Mesendoderm (in vitro differentiated cells): ENCODE results near the gene CALN1.
A peak's percentile ranks its signal among the peaks of the same experiment; 100 is the strongest.

ENCODE experiments used
- DNase-seq: peaks from one replicate; pipeline ENCODE4 v3.0.0; 2013
- H2AK5ac ChIP-seq: 2 replicates; pipeline ENCODE4 v1.6.1; 2013; ENCODE audit warnings: low read length, inconsistent platforms
- H2BK120ac ChIP-seq: 2 replicates; pipeline ENCODE4 v1.6.1; 2013; ENCODE audit warnings: low read depth, mild to moderate bottlenecking, low read length, moderate library complexity, mixed read lengths
- H2BK15ac ChIP-seq: replicated peaks from 2 replicates; pipeline ENCODE4 v1.6.1; 2013; ENCODE audit warnings: low read depth, mild to moderate bottlenecking, moderate library complexity
- H2BK5ac ChIP-seq: 2 replicates; pipeline ENCODE4 v1.6.1; 2013; ENCODE audit warnings: low read length, inconsistent platforms
- H3K18ac ChIP-seq: 2 replicates; pipeline ENCODE4 v1.6.1; 2013; ENCODE audit warnings: mild to moderate bottlenecking, low read length, mixed read lengths
- H3K23ac ChIP-seq: one replicate; pipeline ENCODE4 v1.6.1; 2013; ENCODE audit warnings: low read length
- H3K27ac ChIP-seq: 2 replicates; pipeline ENCODE4 v1.5.1; 2013; ENCODE audit warnings: low read depth, mild to moderate bottlenecking, inconsistent platforms, low read length, moderate library complexity
- H3K27me3 ChIP-seq: 2 replicates; pipeline ENCODE4 v1.6.1; 2013; ENCODE audit warnings: low read length, control low read depth, mild to moderate bottlenecking, inconsistent platforms; ENCODE audit not compliant: insufficient read depth, poor library complexity
- H3K36me3 ChIP-seq: 2 replicates; pipeline ENCODE4 v1.6.1; 2013; ENCODE audit warnings: low read length, inconsistent platforms; ENCODE audit not compliant: control insufficient read depth, insufficient read depth
- H3K4ac ChIP-seq: one replicate; pipeline ENCODE4 v1.6.1; 2013; ENCODE audit warnings: low read depth, mild to moderate bottlenecking, low read length, moderate library complexity
- H3K4me1 ChIP-seq: 2 replicates; pipeline ENCODE4 v1.6.1; 2013; ENCODE audit warnings: low read depth, low read length, inconsistent platforms; ENCODE audit not compliant: control insufficient read depth
- H3K4me2 ChIP-seq: 2 replicates; pipeline ENCODE4 v1.6.1; 2013; ENCODE audit warnings: low read length
- H3K4me3 ChIP-seq: 2 replicates; pipeline ENCODE4 v1.5.1; 2013; ENCODE audit warnings: mild to moderate bottlenecking, low read length
- H3K56ac ChIP-seq: one replicate; pipeline ENCODE4 v1.6.1; 2013; ENCODE audit warnings: low read length
- H3K79me1 ChIP-seq: 2 replicates; pipeline ENCODE4 v1.6.1; 2013; ENCODE audit warnings: low read length, inconsistent platforms
- H3K79me2 ChIP-seq: 2 replicates; pipeline ENCODE4 v1.6.1; 2013; ENCODE audit warnings: mild to moderate bottlenecking, low read length; ENCODE audit not compliant: control insufficient read depth, insufficient read depth
- H3K9ac ChIP-seq: 2 replicates; pipeline ENCODE4 v1.6.1; 2013; ENCODE audit warnings: low read length, inconsistent platforms
- H4K5ac ChIP-seq: one replicate; pipeline ENCODE4 v1.6.1; 2013; ENCODE audit warnings: low read length
- H4K8ac ChIP-seq: one replicate; pipeline ENCODE4 v1.6.1; 2013; ENCODE audit warnings: low read depth, mild to moderate bottlenecking, control low read depth, low read length, moderate library complexity
- whole genome bisulfite sequencing: extraction: QIAGEN DNeasy Blood & Tissue Kit; methylation state at CpG from one replicate; pipeline ENCODE4 v1.1.7; 2013; ENCODE audit warnings: low lambda C conversion rate, missing lambda C conversion rate; ENCODE audit not compliant: insufficient coverage; ENCODE audit errors: extremely low coverage; 5-methylcytosine and 5-hydroxymethylcytosine counted together

Gene CALN1

GRCh38 chr7:71843676-71844075 is 568.5 kb downstream of the CALN1 start:
- H3K79me1 ChIP-seq: no peaks in the 10 kb centered on the region
- no peaks in the 10 kb centered on the region for H3K4me1 ChIP-seq
- H3K4me2 ChIP-seq: no peak overlapping the region
- H4K5ac ChIP-seq: no peak overlapping the region
- no peak overlapping the region for H3K18ac ChIP-seq
- peak; percentile 20 for DNase-seq
- no peak overlapping the region for H3K27ac ChIP-seq
- H2BK5ac ChIP-seq: no peak overlapping the region
- no peaks in the 10 kb centered on the region for H3K27me3 ChIP-seq
- no peak overlapping the region for H2AK5ac ChIP-seq
- H3K23ac ChIP-seq: no peak overlapping the region
- no CpG with 5 or more reads among the region's 4 CpGs for WGBS
- H3K79me2 ChIP-seq: no peaks in the 10 kb centered on the region
- H2BK15ac ChIP-seq: no peak overlapping the region
- no peak overlapping the region for H3K56ac ChIP-seq
- no peak overlapping the region for H2BK120ac ChIP-seq
- H3K4me3 ChIP-seq: no peak overlapping the region
- no peak overlapping the region for H3K4ac ChIP-seq
- no peaks in the 10 kb centered on the region for H3K36me3 ChIP-seq
- no peak overlapping the region for H4K8ac ChIP-seq
- no peak overlapping the region for H3K9ac ChIP-seq

- Histone ChIP-seq H3K4me1 (no peaks in the 10 kb centered on the region), H3K4me2 (no peak overlapping the region), H3K4me3 (no peak overlapping the region), H3K36me3 (no peaks in the 10 kb centered on the region), H3K27ac (no peak overlapping the region), H3K79me2 (no peaks in the 10 kb centered on the region), H3K56ac (no peak overlapping the region), H2BK15ac (no peak overlapping the region), H2BK120ac (no peak overlapping the region), H3K18ac (no peak overlapping the region), H3K27me3 (no peaks in the 10 kb centered on the region), H3K23ac (no peak overlapping the region), H3K4ac (no peak overlapping the region), H4K8ac (no peak overlapping the region), H3K9ac (no peak overlapping the region), H2BK5ac (no peak overlapping the region), H3K79me1 (no peaks in the 10 kb centered on the region), H4K5ac (no peak overlapping the region), H2AK5ac (no peak overlapping the region)
- WGBS: no CpG with 5 or more reads among the region's 3 CpGs
- DNase-seq: no peak
Observed at GRCh38 chr7:71842786-71843185, 569.4 kb downstream of the CALN1 start.

GRCh38 chr7:71842381-71842780 is 569.8 kb downstream of the CALN1 start:
- WGBS: no CpG with 5 or more reads among the region's 6 CpGs
- Histone ChIP-seq H3K27ac (no peak overlapping the region), H4K5ac (no peak overlapping the region), H3K4me2 (no peak overlapping the region), H2BK15ac (no peak overlapping the region), H3K36me3 (no peaks in the 10 kb centered on the region), H3K79me2 (no peaks in the 10 kb centered on the region), H2BK120ac (no peak overlapping the region), H3K27me3 (no peaks in the 10 kb centered on the region), H3K79me1 (no peaks in the 10 kb centered on the region), H3K23ac (no peak overlapping the region), H3K4me3 (no peak overlapping the region), H4K8ac (no peak overlapping the region), H2AK5ac (no peak overlapping the region), H2BK5ac (no peak overlapping the region), H3K56ac (no peak overlapping the region), H3K4ac (no peak overlapping the region), H3K18ac (no peak overlapping the region), H3K9ac (no peak overlapping the region), H3K4me1 (no peaks in the 10 kb centered on the region)
- DNase-seq: no peak

GRCh38 chr7:71835056-71835455 is 577.1 kb downstream of the CALN1 start:
- Histone ChIP-seq H4K5ac (no peak overlapping the region), H3K27me3 (no peaks in the 10 kb centered on the region), H3K36me3 (no peaks in the 10 kb centered on the region), H3K4me3 (no peak overlapping the region), H3K23ac (no peak overlapping the region), H3K79me2 (no peaks in the 10 kb centered on the region), H3K4me2 (no peak overlapping the region), H3K4ac (no peak overlapping the region), H2BK5ac (no peak overlapping the region), H3K56ac (no peak overlapping the region), H3K79me1 (no peaks in the 10 kb centered on the region), H3K4me1 (no peaks in the 10 kb centered on the region), H2BK15ac (no peak overlapping the region), H2AK5ac (no peak overlapping the region), H3K27ac (no peak overlapping the region), H3K18ac (no peak overlapping the region), H4K8ac (no peak overlapping the region), H2BK120ac (no peak overlapping the region), H3K9ac (no peak overlapping the region)
- no peak for DNase-seq
- no CpG with 5 or more reads among the region's 5 CpGs for WGBS

- Histone ChIP-seq H3K9ac (no peak overlapping the region), H3K27ac (no peak overlapping the region), H2AK5ac (no peak overlapping the region), H3K79me2 (no peaks in the 10 kb centered on the region), H3K4me1 (no peaks in the 10 kb centered on the region), H3K23ac (no peak overlapping the region), H3K56ac (no peak overlapping the region), H4K5ac (no peak overlapping the region), H3K4ac (no peak overlapping the region), H3K4me3 (no peak overlapping the region), H4K8ac (no peak overlapping the region), H3K4me2 (no peak overlapping the region), H3K18ac (no peak overlapping the region), H2BK120ac (no peak overlapping the region), H3K79me1 (no peaks in the 10 kb centered on the region), H2BK5ac (no peak overlapping the region), H2BK15ac (no peak overlapping the region), H3K36me3 (no peaks in the 10 kb centered on the region), H3K27me3 (no peaks in the 10 kb centered on the region)
- WGBS: no CpG with 5 or more reads among the region's 3 CpGs
- no peak for DNase-seq
Observed at GRCh38 chr7:71829515-71829914, 582.6 kb downstream of the CALN1 start.

GRCh38 chr7:71828361-71828760 is 583.8 kb downstream of the CALN1 start:
- Histone ChIP-seq H2BK120ac (no peak overlapping the region), H2BK5ac (no peak overlapping the region), H2AK5ac (no peak overlapping the region), H4K8ac (no peak overlapping the region), H2BK15ac (no peak overlapping the region), H3K18ac (no peak overlapping the region), H3K4me3 (no peak overlapping the region), H3K27ac (no peak overlapping the region), H3K4me2 (no peak overlapping the region), H4K5ac (no peak overlapping the region), H3K36me3 (no peaks in the 10 kb centered on the region), H3K9ac (no peak overlapping the region), H3K79me1 (no peaks in the 10 kb centered on the region), H3K4me1 (peaks cover 1% of the 10 kb centered on the region), H3K56ac (no peak overlapping the region), H3K27me3 (no peaks in the 10 kb centered on the region), H3K79me2 (no peaks in the 10 kb centered on the region), H3K23ac (no peak overlapping the region), H3K4ac (no peak overlapping the region)
- no CpG with 5 or more reads among the region's 2 CpGs for WGBS
- DNase-seq: no peak
